Body of pancreas (tissue), 4 donors: Measurements from ENCODE around the gene TMEM223.

Source experiments
- POLR2A ChIP-seq, 3 donors: fragments of 450-650 bp; IDR thresholded peaks; one replicate each; pipeline ENCODE4 v1.6.1; 2016; ENCODE audit warnings: antibody characterized with exemption in 3 of 3, mild to moderate bottlenecking in 2 of 3
- TF ChIP-seq, protein P1 (sequence below), 7 experiments: fragments of 450-650 bp in 4 of 7; fragments of 200-600 bp in 3 of 7; sonication (generic) in 3 of 7; IDR thresholded peaks; one replicate each; pipeline ENCODE4 v1.5.1; 2016 to 2019; ENCODE audit warnings: antibody characterized with exemption in 7 of 7

DNA sequence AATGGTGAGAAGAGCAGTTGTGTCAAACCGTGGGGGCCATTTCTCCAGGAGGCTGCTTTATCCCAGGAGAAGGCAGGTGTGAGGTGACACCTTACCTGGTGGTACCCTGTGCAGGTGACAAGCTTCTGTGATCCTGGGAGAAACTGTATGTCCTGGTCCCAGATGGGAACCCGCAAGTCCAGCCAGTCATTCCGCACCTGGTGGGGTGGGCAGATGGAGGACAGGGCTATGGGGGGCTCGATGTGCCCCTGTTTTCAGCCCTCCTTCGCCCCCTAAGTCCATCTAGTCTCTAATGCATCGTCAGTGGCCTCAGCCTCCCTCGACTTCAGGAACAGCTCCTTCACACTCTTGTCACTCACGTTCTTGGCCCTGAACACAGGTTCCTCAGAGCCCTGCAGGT is 43.5 kb upstream of the TMEM223 start:
- TF ChIP-seq, protein P1, sequence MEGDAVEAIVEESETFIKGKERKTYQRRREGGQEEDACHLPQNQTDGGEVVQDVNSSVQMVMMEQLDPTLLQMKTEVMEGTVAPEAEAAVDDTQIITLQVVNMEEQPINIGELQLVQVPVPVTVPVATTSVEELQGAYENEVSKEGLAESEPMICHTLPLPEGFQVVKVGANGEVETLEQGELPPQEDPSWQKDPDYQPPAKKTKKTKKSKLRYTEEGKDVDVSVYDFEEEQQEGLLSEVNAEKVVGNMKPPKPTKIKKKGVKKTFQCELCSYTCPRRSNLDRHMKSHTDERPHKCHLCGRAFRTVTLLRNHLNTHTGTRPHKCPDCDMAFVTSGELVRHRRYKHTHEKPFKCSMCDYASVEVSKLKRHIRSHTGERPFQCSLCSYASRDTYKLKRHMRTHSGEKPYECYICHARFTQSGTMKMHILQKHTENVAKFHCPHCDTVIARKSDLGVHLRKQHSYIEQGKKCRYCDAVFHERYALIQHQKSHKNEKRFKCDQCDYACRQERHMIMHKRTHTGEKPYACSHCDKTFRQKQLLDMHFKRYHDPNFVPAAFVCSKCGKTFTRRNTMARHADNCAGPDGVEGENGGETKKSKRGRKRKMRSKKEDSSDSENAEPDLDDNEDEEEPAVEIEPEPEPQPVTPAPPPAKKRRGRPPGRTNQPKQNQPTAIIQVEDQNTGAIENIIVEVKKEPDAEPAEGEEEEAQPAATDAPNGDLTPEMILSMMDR (IDR thresholded peaks at IDR 0.05), result no peak
- TF ChIP-seq POLR2A (IDR thresholded peaks at IDR 0.05), result no peak
